ENCODE data around the gene SMG6. TPM values are rescaled to one million over a fixed set of nuclear protein-coding genes. Genes with fewer than 3 reads are reported as not detected.
"Not testable (repeated sequence)": the region's sequence is repeated elsewhere in the genome, so short reads cannot be mapped to it uniquely, and the experiment has no call there.

SMG6 gene
- total RNA-seq, 2 experiments from 2014 or later = 39.3 to 39.7 TPM

DNA sequence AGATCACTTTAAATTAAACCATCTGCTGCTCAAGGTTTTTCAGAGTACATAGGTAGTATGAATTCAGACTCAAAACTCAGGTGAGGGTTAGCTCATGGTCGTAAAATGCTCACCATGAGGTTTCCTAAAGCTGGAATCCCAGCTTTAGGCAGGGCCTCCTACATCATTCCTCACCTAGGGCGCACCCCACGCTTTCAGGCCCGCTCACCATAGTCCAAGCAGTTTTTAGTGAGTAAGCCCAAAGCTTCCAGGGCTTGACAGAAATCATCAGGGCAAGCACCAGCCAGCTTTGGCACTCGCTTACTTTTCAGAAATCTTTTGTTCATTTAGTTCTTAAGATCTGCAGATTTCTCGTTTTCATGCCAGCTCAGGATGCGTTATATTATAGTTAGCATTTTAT lies 158.9 kb downstream of the SMG6 start:
- CTCF ChIA-PET = interaction anchor here (1.9 kb wide), 1 partner anchor 11 kb away, joined by 12 read pairs; no protein-coding TSS in a partner anchor
- intact Hi-C loops (cut with DNase I, micrococcal nuclease) = no loop called here

DNA sequence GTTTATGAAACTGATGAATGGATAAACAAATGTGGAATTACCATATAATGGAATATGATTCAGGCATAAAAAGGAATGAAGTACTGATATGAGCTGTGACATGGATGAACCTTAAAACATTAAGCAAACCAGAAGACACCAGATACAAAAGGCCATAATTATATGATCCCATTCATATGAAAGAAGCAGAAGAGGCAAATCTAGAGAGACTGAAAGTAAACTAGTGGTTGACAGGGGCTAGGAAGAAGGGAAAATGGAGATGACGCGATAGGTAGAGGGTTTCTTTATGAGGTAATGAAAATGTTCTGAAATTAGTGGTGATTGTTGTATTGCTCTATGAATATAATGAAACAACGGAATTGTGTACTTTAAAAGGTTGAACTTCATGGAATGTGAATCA lies 160.3 kb downstream of the SMG6 start:
- Mint-ChIP-seq H3K4me1 (ENCODE audit: low read depth) (peaks cover 9% of the 10 kb centered on the region), H3K4me3 (no peak overlapping the region), H3K9me3 (no peaks in the 10 kb centered on the region), H3K36me3 (ENCODE audit: low read depth) (peaks cover 41% of the 10 kb centered on the region), H3K27me3 (no peaks in the 10 kb centered on the region), H3K27ac (no peak overlapping the region)
- TF ChIP-seq, protein P1, sequence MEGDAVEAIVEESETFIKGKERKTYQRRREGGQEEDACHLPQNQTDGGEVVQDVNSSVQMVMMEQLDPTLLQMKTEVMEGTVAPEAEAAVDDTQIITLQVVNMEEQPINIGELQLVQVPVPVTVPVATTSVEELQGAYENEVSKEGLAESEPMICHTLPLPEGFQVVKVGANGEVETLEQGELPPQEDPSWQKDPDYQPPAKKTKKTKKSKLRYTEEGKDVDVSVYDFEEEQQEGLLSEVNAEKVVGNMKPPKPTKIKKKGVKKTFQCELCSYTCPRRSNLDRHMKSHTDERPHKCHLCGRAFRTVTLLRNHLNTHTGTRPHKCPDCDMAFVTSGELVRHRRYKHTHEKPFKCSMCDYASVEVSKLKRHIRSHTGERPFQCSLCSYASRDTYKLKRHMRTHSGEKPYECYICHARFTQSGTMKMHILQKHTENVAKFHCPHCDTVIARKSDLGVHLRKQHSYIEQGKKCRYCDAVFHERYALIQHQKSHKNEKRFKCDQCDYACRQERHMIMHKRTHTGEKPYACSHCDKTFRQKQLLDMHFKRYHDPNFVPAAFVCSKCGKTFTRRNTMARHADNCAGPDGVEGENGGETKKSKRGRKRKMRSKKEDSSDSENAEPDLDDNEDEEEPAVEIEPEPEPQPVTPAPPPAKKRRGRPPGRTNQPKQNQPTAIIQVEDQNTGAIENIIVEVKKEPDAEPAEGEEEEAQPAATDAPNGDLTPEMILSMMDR (IDR thresholded peaks at IDR 0.05) = no peak
- intact Hi-C loops (cut with DNase I, micrococcal nuclease) = no loop called here
- DNase-seq = no peak
- Histone ChIP-seq H3K4me3 (ENCODE audit: low read length) (no peak overlapping the region), H3K9me3 (ENCODE audit: control insufficient read depth in 1 of 2, insufficient read depth in 1 of 2, low read length in 2 of 2) (no peaks in the 10 kb centered on the region), H3K36me3 (ENCODE audit: insufficient read depth, low read length) (peaks cover 6% of the 10 kb centered on the region), H3K27ac (ENCODE audit: low read depth in 1 of 2, low read length in 2 of 2) (no peak overlapping the region), H3K4me1 (ENCODE audit: insufficient read depth, low read length) (peaks cover 14% of the 10 kb centered on the region), H3K27me3 (ENCODE audit: control insufficient read depth in 1 of 2, insufficient read depth in 2 of 2, low read length in 2 of 2) (no peaks in the 10 kb centered on the region)
- ATAC-seq (ENCODE audit: poor library complexity) = no peak
- POLR2A ChIA-PET = no interaction called here
- CTCF ChIA-PET = interaction anchor here (1.9 kb wide), 1 partner anchor 10 kb away, joined by 12 read pairs; no protein-coding TSS in a partner anchor

More for the DNA sequence above, 158.9 kb downstream of the SMG6 start:
- Mint-ChIP-seq H3K4me1 (ENCODE audit: low read depth) (no peaks in the 10 kb centered on the region), H3K27me3 (no peaks in the 10 kb centered on the region), H3K36me3 (ENCODE audit: low read depth) (peaks cover 50% of the 10 kb centered on the region), H3K27ac (no peak overlapping the region), H3K9me3 (no peaks in the 10 kb centered on the region), H3K4me3 (no peak overlapping the region)
- no peaks in the 10 kb centered on the region for H3K9me3 ChIP-seq (ENCODE audit: control insufficient read depth in 1 of 2, insufficient read depth in 1 of 2, low read length in 2 of 2)
- H3K36me3 ChIP-seq (ENCODE audit: insufficient read depth, low read length) = peaks cover 9% of the 10 kb centered on the region
- no peak overlapping the region for H3K4me3 ChIP-seq (ENCODE audit: low read length)
- ATAC-seq (ENCODE audit: poor library complexity) (no peak), DNase-seq (no peak)
- peaks cover 8% of the 10 kb centered on the region for H3K4me1 ChIP-seq (ENCODE audit: insufficient read depth, low read length)
- H3K27me3 ChIP-seq (ENCODE audit: control insufficient read depth in 1 of 2, insufficient read depth in 2 of 2, low read length in 2 of 2) = no peaks in the 10 kb centered on the region
- H3K27ac ChIP-seq (ENCODE audit: low read depth in 1 of 2, low read length in 2 of 2) = no peak overlapping the region
- POLR2A ChIA-PET = interaction anchor here (1.5 kb wide), 1 partner anchor 461 kb away, joined by 3 read pairs; no protein-coding TSS in a partner anchor
- TF ChIP-seq, protein P1 (IDR thresholded peaks at IDR 0.05) = no peak

DNA sequence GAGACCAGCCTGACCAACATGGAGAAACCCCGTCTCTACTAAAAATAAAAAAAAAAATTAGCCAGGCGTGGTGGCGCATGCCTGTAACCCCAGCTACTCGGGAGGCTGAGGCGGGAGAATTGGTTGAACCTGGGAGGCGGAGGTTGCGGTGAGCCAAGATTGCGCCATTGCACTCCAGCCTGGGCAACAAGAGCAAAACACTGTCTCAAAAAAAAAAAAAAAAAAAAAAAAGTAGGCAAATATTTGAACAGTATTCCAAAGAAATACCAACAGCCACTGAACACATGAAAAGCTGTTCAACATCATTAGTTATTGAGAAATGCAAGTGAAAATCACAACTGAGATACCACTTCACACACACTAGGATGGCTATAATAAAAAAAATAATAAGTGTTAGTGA lies 160.9 kb downstream of the SMG6 start:
- H3K9me3 ChIP-seq (ENCODE audit: control insufficient read depth in 1 of 2, insufficient read depth in 1 of 2, low read length in 2 of 2); H3K27ac Mint-ChIP-seq; CTCF ChIA-PET; intact Hi-C loops (cut with DNase I, micrococcal nuclease); H3K36me3 ChIP-seq (ENCODE audit: insufficient read depth, low read length); H3K27ac ChIP-seq (ENCODE audit: low read depth in 1 of 2, low read length in 2 of 2); H3K4me3 Mint-ChIP-seq; POLR2A ChIA-PET; H3K4me3 ChIP-seq (ENCODE audit: low read length); ATAC-seq (ENCODE audit: poor library complexity); H3K9me3 Mint-ChIP-seq; DNase-seq; H3K27me3 Mint-ChIP-seq; H3K27me3 ChIP-seq (ENCODE audit: control insufficient read depth in 1 of 2, insufficient read depth in 2 of 2, low read length in 2 of 2): not testable (repeated sequence)
- H3K4me1 ChIP-seq (ENCODE audit: insufficient read depth, low read length) = peaks cover 15% of the 10 kb centered on the region
- Mint-ChIP-seq H3K4me1 (ENCODE audit: low read depth) (peaks cover 16% of the 10 kb centered on the region), H3K36me3 (ENCODE audit: low read depth) (peaks cover 46% of the 10 kb centered on the region)

DNA sequence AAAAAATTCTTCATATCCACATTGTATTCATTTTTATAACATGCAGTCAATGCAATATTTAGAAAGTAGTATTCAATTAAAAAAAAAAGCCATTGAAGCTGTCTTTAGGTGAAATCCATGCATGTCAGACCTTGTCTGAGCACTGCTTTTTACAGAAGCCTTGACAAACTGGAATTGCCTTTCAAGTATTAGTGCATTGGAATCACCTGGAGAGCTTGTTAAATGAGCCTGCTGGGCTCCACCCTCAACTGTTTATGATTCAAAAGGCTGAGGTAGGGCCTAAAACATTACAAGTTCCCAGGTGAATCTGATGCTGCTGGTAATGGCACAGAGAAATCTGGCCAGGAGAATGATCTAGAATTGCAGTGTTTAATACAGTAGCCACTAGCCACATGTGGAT lies 162.9 kb downstream of the SMG6 start:
- TF ChIP-seq, protein P1 (IDR thresholded peaks at IDR 0.05) = no peak
- no peak for ATAC-seq (ENCODE audit: poor library complexity)

More for the DNA sequence above, 162.9 kb downstream of the SMG6 start:
- DNase-seq = no peak
- H3K4me1 Mint-ChIP-seq (ENCODE audit: low read depth) = peaks cover 17% of the 10 kb centered on the region
- Histone ChIP-seq H3K27ac (ENCODE audit: low read depth in 1 of 2, low read length in 2 of 2) (no peak overlapping the region), H3K27me3 (ENCODE audit: control insufficient read depth in 1 of 2, insufficient read depth in 2 of 2, low read length in 2 of 2) (no peaks in the 10 kb centered on the region), H3K4me1 (ENCODE audit: insufficient read depth, low read length) (peaks cover 8% of the 10 kb centered on the region), H3K36me3 (ENCODE audit: insufficient read depth, low read length) (peaks cover 6% of the 10 kb centered on the region), H3K9me3 (ENCODE audit: control insufficient read depth in 1 of 2, insufficient read depth in 1 of 2, low read length in 2 of 2) (no peaks in the 10 kb centered on the region), H3K4me3 (ENCODE audit: low read length) (no peak overlapping the region)
- CTCF ChIA-PET = no interaction called here
- H3K27ac Mint-ChIP-seq = no peak overlapping the region
- peaks cover 33% of the 10 kb centered on the region for H3K36me3 Mint-ChIP-seq (ENCODE audit: low read depth)
- no peaks in the 10 kb centered on the region for H3K9me3 Mint-ChIP-seq
- intact Hi-C loops (cut with DNase I, micrococcal nuclease) = no loop called here
- POLR2A ChIA-PET = no interaction called here
- no peaks in the 10 kb centered on the region for H3K27me3 Mint-ChIP-seq
- no peak overlapping the region for H3K4me3 Mint-ChIP-seq

All from CD4-positive, alpha-beta T cell (primary cell).